GM10266 (cell line): ENCODE measurements around the gene PYGO1.

Experiments used
- DNase-seq: peaks from one replicate; pipeline ENCODE4 v3.0.0; 2012; ENCODE audit errors: extremely low spot score
- CTCF ChIP-seq: IDR thresholded peaks from 2 replicates; pipeline ENCODE4 v1.5.1; 2012; ENCODE audit warnings: mild to moderate bottlenecking, low read depth; ENCODE audit not compliant: control insufficient read depth, insufficient read depth; ENCODE audit errors: missing control alignments

Gene PYGO1

GRCh38 chr15:55590788-55591187 lies 2.6 kb upstream of the PYGO1 start:
- no peak for DNase-seq
- TF ChIP-seq CTCF = no peak

- TF ChIP-seq CTCF = no peak
- DNase-seq = no peak
Observed at GRCh38 chr15:55589287-55589686, 1.1 kb upstream of the PYGO1 start.

- no peak for DNase-seq
- TF ChIP-seq CTCF = no peak
Observed at GRCh38 chr15:55588815-55589115, 620 bp upstream of the PYGO1 start.

- no peak for TF ChIP-seq CTCF
- DNase-seq = peak; percentile 63
Observed at GRCh38 chr15:55587321-55588069, 650 bp downstream of the PYGO1 start.

GRCh38 chr15:55586808-55587207 lies 1.3 kb downstream of the PYGO1 start:
- TF ChIP-seq CTCF = no peak
- DNase-seq = no peak

- no peak for TF ChIP-seq CTCF
- no peak for DNase-seq
Observed at GRCh38 chr15:55576943-55577342, 11.2 kb downstream of the PYGO1 start.

- no peak for DNase-seq
- no peak for TF ChIP-seq CTCF
Observed at GRCh38 chr15:55574096-55574495, 14.0 kb downstream of the PYGO1 start.
